Upper lobe of right lung (tissue), 1 donor: ENCODE measurements around the gene HK3. TPM values are rescaled to one million over a fixed set of nuclear protein-coding genes. Genes with fewer than 3 reads are reported as not detected.

ENCODE experiments used
- ATAC-seq: fragments of 200-7000 bp; cut with Tn5 transposase; one replicate; pipeline ENCODE4 v1.9.1; 2020; ENCODE audit warnings: mild to moderate bottlenecking, moderate library complexity
- DNase-seq: peaks from one replicate; pipeline ENCODE4 v3.0.0-alpha.2; 2020
- H3K27ac ChIP-seq: fragments of 200-600 bp; one replicate; pipeline ENCODE4 v1.8.0; 2022
- H3K27me3 ChIP-seq: fragments of 200-600 bp; one replicate; pipeline ENCODE4 v1.8.0; 2022; ENCODE audit warnings: mild to moderate bottlenecking
- H3K36me3 ChIP-seq: fragments of 200-600 bp; one replicate; pipeline ENCODE4 v1.8.0; 2022
- H3K4me1 ChIP-seq: fragments of 200-600 bp; one replicate; pipeline ENCODE4 v1.8.0; 2022
- H3K4me3 ChIP-seq: fragments of 200-600 bp; one replicate; pipeline ENCODE4 v1.8.0; 2022; ENCODE audit warnings: mild to moderate bottlenecking
- H3K9me3 ChIP-seq: fragments of 200-600 bp; one replicate; pipeline ENCODE4 v1.8.0; 2022
- CTCF ChIP-seq: fragments of 200-600 bp; IDR thresholded peaks from one replicate; pipeline ENCODE4 v1.8.0; 2022; ENCODE audit warnings: antibody characterized with exemption
- intact Hi-C: fragments of 100-400 bp; cut with DNase I; formaldehyde crosslinking; loops from one replicate; pipeline ENCODE4 v1.11.0; 2022
- total RNA-seq: library from RNA; stranded (reverse); fragmentation: NEBNext Ultra II Directional; extraction: Animal tissue kit (Norgen Biotek cat#: 25700); gene quantifications from one replicate; pipeline ENCODE4 v1.2.1, GENCODE V29; 2021
- donor health status: DM: no; HTN: yes; CAD: no; lungs with severe emphysema.

Gene HK3
- total RNA-seq, 1 donor from 2014 or later, result 50.5 TPM

GRCh38 chr5:176861276-176861675, 37.9 kb downstream of the HK3 start:
- Histone ChIP-seq H3K36me3 (no peaks in the 10 kb centered on the region), H3K4me3 (no peak overlapping the region), H3K27me3 (peaks cover 65% of the 10 kb centered on the region), H3K9me3 (no peaks in the 10 kb centered on the region), H3K27ac (no peak overlapping the region), H3K4me1 (no peaks in the 10 kb centered on the region)
- no peak for ATAC-seq
- no peak for DNase-seq
- TF ChIP-seq CTCF, result no peak
- intact Hi-C loops, result no loop called here

- no peaks in the 10 kb centered on the region for H3K36me3 ChIP-seq
Measured at GRCh38 chr5:176860381-176860780, 38.8 kb downstream of the HK3 start.

GRCh38 chr5:176859916-176860315, 39.2 kb downstream of the HK3 start:
- no peaks in the 10 kb centered on the region for H3K4me1 ChIP-seq
- no peak for TF ChIP-seq CTCF

More at GRCh38 chr5:176860381-176860780, 38.8 kb downstream of the HK3 start:
- Histone ChIP-seq H3K27ac (no peak overlapping the region), H3K4me1 (no peaks in the 10 kb centered on the region), H3K9me3 (no peaks in the 10 kb centered on the region), H3K4me3 (no peak overlapping the region), H3K27me3 (peaks cover 64% of the 10 kb centered on the region)
- intact Hi-C loops, result no loop called here
- DNase-seq (no peak), ATAC-seq (no peak)
- TF ChIP-seq CTCF, result no peak

GRCh38 chr5:176857894-176858273, 41.3 kb downstream of the HK3 start:
- Histone ChIP-seq H3K27me3 (peaks cover 56% of the 10 kb centered on the region), H3K9me3 (no peaks in the 10 kb centered on the region), H3K4me1 (no peaks in the 10 kb centered on the region), H3K4me3 (no peak overlapping the region), H3K36me3 (no peaks in the 10 kb centered on the region), H3K27ac (no peak overlapping the region)
- no peak for ATAC-seq
- TF ChIP-seq CTCF, result no peak
- intact Hi-C loops, result no loop called here
- no peak for DNase-seq

More at GRCh38 chr5:176859916-176860315, 39.2 kb downstream of the HK3 start:
- Histone ChIP-seq H3K4me3 (no peak overlapping the region), H3K9me3 (no peaks in the 10 kb centered on the region), H3K36me3 (no peaks in the 10 kb centered on the region), H3K27me3 (peaks cover 64% of the 10 kb centered on the region), H3K27ac (no peak overlapping the region)
- intact Hi-C loops, result no loop called here
- no peak for ATAC-seq
- DNase-seq, result no peak

- H3K27me3 ChIP-seq, result peaks cover 51% of the 10 kb centered on the region
- no peaks in the 10 kb centered on the region for H3K4me1 ChIP-seq
- intact Hi-C loops, result no loop called here
- ATAC-seq, result no peak
- no peak for TF ChIP-seq CTCF
- H3K36me3 ChIP-seq, result no peaks in the 10 kb centered on the region
- H3K9me3 ChIP-seq, result no peaks in the 10 kb centered on the region
- DNase-seq, result no peak
- H3K27ac ChIP-seq, result no peak overlapping the region
- H3K4me3 ChIP-seq, result no peak overlapping the region
Measured at GRCh38 chr5:176857216-176857893, 41.8 kb downstream of the HK3 start.

GRCh38 chr5:176856746-176857145, 42.4 kb downstream of the HK3 start:
- ATAC-seq (no peak), DNase-seq (no peak)
- Histone ChIP-seq H3K9me3 (no peaks in the 10 kb centered on the region), H3K27me3 (peaks cover 46% of the 10 kb centered on the region), H3K27ac (no peak overlapping the region), H3K4me1 (no peaks in the 10 kb centered on the region), H3K36me3 (no peaks in the 10 kb centered on the region), H3K4me3 (no peak overlapping the region)
- intact Hi-C loops, result no loop called here
- no peak for TF ChIP-seq CTCF
